CD4-positive, alpha-beta T cell (primary cell): ENCODE measurements around the gene CABYR. TPM values are rescaled to one million over a fixed set of nuclear protein-coding genes. Genes with fewer than 3 reads are reported as not detected.

Source experiments
- ATAC-seq: fragments of 200-7000 bp; cut with Tn5 transposase; one replicate; pipeline ENCODE4 v1.10.0; 2022; ENCODE audit warnings: mild to moderate bottlenecking; ENCODE audit not compliant: poor library complexity
- CTCF ChIA-PET: fragments of 350-600 bp; sonication (Branson Sonifier 250); formaldehyde crosslinking; loops from one replicate; lab custom pipeline; 2021; ENCODE audit warnings: antibody characterized with exemption, inconsistent platforms; lab: Charles Lee
- POLR2A ChIA-PET: fragments of 350-600 bp; sonication (Branson Sonifier 250); formaldehyde crosslinking; loops from one replicate; lab custom pipeline; 2021; ENCODE audit warnings: antibody characterized with exemption, inconsistent platforms; lab: Charles Lee
- DNase-seq, 14 experiments: peaks; one replicate each; pipeline ENCODE4 v3.0.0-alpha.2; 2013 to 2020; ENCODE audit warnings: mixed read lengths in 2 of 14
- H3K27ac ChIP-seq, 2 donors: one replicate each; pipeline versions ENCODE4 v1.5.1 to v1.7.0; 2013; ENCODE audit warnings: low read length in 2 of 2, low read depth in 1 of 2, mild to moderate bottlenecking in 1 of 2
- H3K27me3 ChIP-seq, 2 experiments: 1 replicate in 1 of 2; 2 replicates in 1 of 2; pipeline versions ENCODE4 v1.6.1 to v1.7.0; 2013; ENCODE audit warnings: low read length in 2 of 2, control low read depth in 1 of 2, mild to moderate bottlenecking in 1 of 2, moderate library complexity in 1 of 2; ENCODE audit not compliant: insufficient read depth in 2 of 2, control insufficient read depth in 1 of 2
- H3K36me3 ChIP-seq: one replicate; pipeline ENCODE4 v1.6.1; 2013; ENCODE audit warnings: low read length, control low read depth; ENCODE audit not compliant: insufficient read depth
- H3K4me1 ChIP-seq: one replicate; pipeline ENCODE4 v1.6.1; 2013; ENCODE audit warnings: low read length, control low read depth; ENCODE audit not compliant: insufficient read depth
- H3K4me3 ChIP-seq: one replicate; pipeline ENCODE4 v1.5.1; 2013; ENCODE audit warnings: mild to moderate bottlenecking, low read length, moderate library complexity
- H3K9me3 ChIP-seq, 2 experiments: 1 replicate in 1 of 2; 2 replicates in 1 of 2; pipeline versions ENCODE4 v1.6.1 to v1.7.0; 2013; ENCODE audit warnings: low read length in 2 of 2, mild to moderate bottlenecking in 2 of 2, control low read depth in 1 of 2, moderate library complexity in 1 of 2; ENCODE audit not compliant: control insufficient read depth in 1 of 2, insufficient read depth in 1 of 2
- H3K27ac Mint-ChIP-seq: one replicate; pipeline ENCODE4 v1.8.0; 2020; ENCODE audit warnings: mixed read lengths
- H3K27me3 Mint-ChIP-seq: one replicate; pipeline ENCODE4 v1.8.0; 2021; ENCODE audit warnings: mixed read lengths
- H3K36me3 Mint-ChIP-seq: one replicate; pipeline ENCODE4 v1.8.0; 2021; ENCODE audit warnings: low read depth, mixed read lengths
- H3K4me1 Mint-ChIP-seq: one replicate; pipeline ENCODE4 v1.8.0; 2021; ENCODE audit warnings: low read depth, mixed read lengths
- H3K4me3 Mint-ChIP-seq: one replicate; pipeline ENCODE4 v1.8.0; 2020; ENCODE audit warnings: mild to moderate bottlenecking, mixed read lengths
- H3K9me3 Mint-ChIP-seq: one replicate; pipeline ENCODE4 v1.8.0; 2020; ENCODE audit warnings: mixed read lengths
- intact Hi-C, 2 experiments: fragments of 100-400 bp; cut with DNase I in 1 of 2; cut with micrococcal nuclease in 1 of 2; formaldehyde crosslinking; loops; one replicate each; pipeline versions ENCODE4 v1.15.1 to v1.9.0; 2023 to 2025; cut with DNase I, micrococcal nuclease
- total RNA-seq, 174 experiments: library from RNA in 2 of 174; stranded (reverse) in 2 of 174; gene quantifications; one replicate each; pipeline ENCODE4 v1.2.3 and lab custom pipeline; 2021 to 2026
- TF ChIP-seq, protein P1 (sequence below): fragments of 200-600 bp; IDR thresholded peaks from one replicate; pipeline ENCODE4 v1.8.0; 2022; ENCODE audit warnings: antibody characterized with exemption, mild to moderate bottlenecking

CABYR gene
- total RNA-seq, 2 experiments from 2014 or later: 0.75 to 0.85 TPM

GRCh38 chr18:24190590-24190989 lies 51.7 kb downstream of the CABYR start:
- no peaks in the 10 kb centered on the region for H3K9me3 ChIP-seq
- Mint-ChIP-seq H3K36me3 (no peaks in the 10 kb centered on the region), H3K4me3 (no peak overlapping the region), H3K9me3 (no peaks in the 10 kb centered on the region), H3K27me3 (no peaks in the 10 kb centered on the region), H3K27ac (no peak overlapping the region), H3K4me1 (no peaks in the 10 kb centered on the region)
- ChIA-PET POLR2A (no interaction called here), CTCF (no interaction called here)
- no peaks in the 10 kb centered on the region for H3K27me3 ChIP-seq
- H3K4me1 ChIP-seq: no peaks in the 10 kb centered on the region
- H3K36me3 ChIP-seq: no peaks in the 10 kb centered on the region
- H3K4me3 ChIP-seq: no peak overlapping the region
- intact Hi-C loops: no loop called here
- no peak for ATAC-seq
- H3K27ac ChIP-seq: no peak overlapping the region
- TF ChIP-seq, protein P1, sequence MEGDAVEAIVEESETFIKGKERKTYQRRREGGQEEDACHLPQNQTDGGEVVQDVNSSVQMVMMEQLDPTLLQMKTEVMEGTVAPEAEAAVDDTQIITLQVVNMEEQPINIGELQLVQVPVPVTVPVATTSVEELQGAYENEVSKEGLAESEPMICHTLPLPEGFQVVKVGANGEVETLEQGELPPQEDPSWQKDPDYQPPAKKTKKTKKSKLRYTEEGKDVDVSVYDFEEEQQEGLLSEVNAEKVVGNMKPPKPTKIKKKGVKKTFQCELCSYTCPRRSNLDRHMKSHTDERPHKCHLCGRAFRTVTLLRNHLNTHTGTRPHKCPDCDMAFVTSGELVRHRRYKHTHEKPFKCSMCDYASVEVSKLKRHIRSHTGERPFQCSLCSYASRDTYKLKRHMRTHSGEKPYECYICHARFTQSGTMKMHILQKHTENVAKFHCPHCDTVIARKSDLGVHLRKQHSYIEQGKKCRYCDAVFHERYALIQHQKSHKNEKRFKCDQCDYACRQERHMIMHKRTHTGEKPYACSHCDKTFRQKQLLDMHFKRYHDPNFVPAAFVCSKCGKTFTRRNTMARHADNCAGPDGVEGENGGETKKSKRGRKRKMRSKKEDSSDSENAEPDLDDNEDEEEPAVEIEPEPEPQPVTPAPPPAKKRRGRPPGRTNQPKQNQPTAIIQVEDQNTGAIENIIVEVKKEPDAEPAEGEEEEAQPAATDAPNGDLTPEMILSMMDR: no peak
- no peak for DNase-seq

DNA sequence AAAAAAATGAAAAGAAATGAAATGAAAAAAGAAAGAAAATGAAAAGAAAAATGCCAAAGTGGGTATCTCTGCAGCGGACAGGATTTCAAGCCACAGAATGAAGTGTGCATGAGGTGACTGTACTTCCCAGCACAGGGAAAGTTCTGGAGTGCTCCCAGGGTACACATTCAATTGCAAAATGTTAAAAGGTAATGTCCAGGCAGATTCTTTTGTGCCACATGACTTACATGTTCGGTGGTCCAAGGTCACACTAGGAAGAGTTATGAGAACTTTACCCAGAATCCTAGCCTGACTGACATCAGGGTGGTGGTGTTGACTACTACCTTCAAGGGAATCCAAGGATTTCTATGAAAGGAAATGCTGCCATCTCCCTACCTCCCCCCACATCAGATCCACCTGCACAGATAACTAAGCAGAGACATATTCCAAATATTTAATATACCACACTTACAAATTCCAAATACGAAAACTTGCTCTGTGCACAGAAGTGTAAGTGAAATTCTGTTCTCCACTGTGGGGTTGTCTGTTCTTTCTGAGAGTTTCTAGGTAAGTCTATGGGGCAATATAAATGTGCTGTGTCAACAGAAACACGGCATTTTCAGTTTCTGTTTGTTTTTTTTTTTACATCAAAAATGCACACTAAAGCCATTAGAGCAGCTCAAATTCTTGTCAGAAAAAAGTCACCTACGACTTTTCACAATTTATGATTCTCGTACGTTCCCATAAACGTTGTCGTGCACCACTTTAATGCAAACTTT lies 56.6 kb downstream of the CABYR start:
- no peaks in the 10 kb centered on the region for H3K9me3 ChIP-seq
- H3K27ac Mint-ChIP-seq: no peak overlapping the region
- no peaks in the 10 kb centered on the region for H3K27me3 Mint-ChIP-seq
- POLR2A ChIA-PET: no interaction called here
- no peaks in the 10 kb centered on the region for H3K27me3 ChIP-seq
- DNase-seq (no peak), ATAC-seq (no peak)
- H3K4me1 Mint-ChIP-seq: no peaks in the 10 kb centered on the region
- TF ChIP-seq, protein P1: no peak
- CTCF ChIA-PET: no interaction called here
- no peak overlapping the region for H3K4me3 ChIP-seq
- H3K4me1 ChIP-seq: no peaks in the 10 kb centered on the region
- no peaks in the 10 kb centered on the region for H3K36me3 Mint-ChIP-seq
- no peak overlapping the region for H3K27ac ChIP-seq
- no peaks in the 10 kb centered on the region for H3K9me3 Mint-ChIP-seq
- intact Hi-C loops: no loop called here
- H3K4me3 Mint-ChIP-seq: no peak overlapping the region
- no peaks in the 10 kb centered on the region for H3K36me3 ChIP-seq

- Mint-ChIP-seq H3K4me1 (no peaks in the 10 kb centered on the region), H3K9me3 (no peaks in the 10 kb centered on the region), H3K36me3 (no peaks in the 10 kb centered on the region), H3K4me3 (no peak overlapping the region), H3K27me3 (no peaks in the 10 kb centered on the region), H3K27ac (no peak overlapping the region)
- Histone ChIP-seq H3K27me3 (no peaks in the 10 kb centered on the region), H3K27ac (no peak overlapping the region), H3K4me3 (no peak overlapping the region), H3K4me1 (no peaks in the 10 kb centered on the region), H3K9me3 (no peaks in the 10 kb centered on the region), H3K36me3 (no peaks in the 10 kb centered on the region)
- intact Hi-C loops: no loop called here
- DNase-seq (no peak), ATAC-seq (no peak)
- ChIA-PET POLR2A (no interaction called here), CTCF (no interaction called here)
- TF ChIP-seq, protein P1: no peak
These were observed 57.9 kb downstream of the CABYR start for GRCh38 chr18:24196764-24197163.
